ENCODE data around the gene COL27A1. TPM values are rescaled to one million over a fixed set of nuclear protein-coding genes. Genes with fewer than 3 reads are reported as not detected.
"Not testable (repeated sequence)": the region's sequence is repeated elsewhere in the genome, so short reads cannot be mapped to it uniquely, and the experiment has no call there.

Gene COL27A1
- total RNA-seq, 1 experiment from 2014 or later = not detected

GRCh38 chr9:114186605-114187289 is 31.4 kb downstream of the COL27A1 start:
- Histone ChIP-seq H3K27me3 (ENCODE audit: low read length) (no peaks in the 10 kb centered on the region), H3K4me2 (ENCODE audit: low read depth, low read length, poor library complexity, severe bottlenecking) (no peak overlapping the region), H3K9me3 (ENCODE audit: low read length) (no peaks in the 10 kb centered on the region), H3K9me2 (replicated peaks; ENCODE audit: insufficient read depth, low read length) (no peaks in the 10 kb centered on the region), H3K27ac (ENCODE audit: low read length) (no peak overlapping the region), H3K36me3 (ENCODE audit: insufficient read depth, low read length) (no peaks in the 10 kb centered on the region), H3K4me3 (ENCODE audit: low read length) (no peak overlapping the region), H3K4me1 (ENCODE audit: low read length) (no peaks in the 10 kb centered on the region), H2AFZ (ENCODE audit: low read length) (no peak overlapping the region), H3K79me2 (ENCODE audit: low read length) (no peaks in the 10 kb centered on the region), H4K20me1 (ENCODE audit: insufficient read depth, low read depth, low read length) (no peaks in the 10 kb centered on the region), H3K9ac (ENCODE audit: low read length) (no peak overlapping the region)
- no peak for DNase-seq

GRCh38 chr9:114187827-114188226 is 32.5 kb downstream of the COL27A1 start:
- H3K79me2 ChIP-seq (ENCODE audit: low read length) = no peaks in the 10 kb centered on the region
- H4K20me1 ChIP-seq (ENCODE audit: insufficient read depth, low read depth, low read length) = no peaks in the 10 kb centered on the region
- DNase-seq = no peak
- no peaks in the 10 kb centered on the region for H3K9me2 ChIP-seq (replicated peaks; ENCODE audit: insufficient read depth, low read length)
- no peaks in the 10 kb centered on the region for H3K27me3 ChIP-seq (ENCODE audit: low read length)
- H2AFZ ChIP-seq (ENCODE audit: low read length) = no peak overlapping the region
- H3K36me3 ChIP-seq (ENCODE audit: insufficient read depth, low read length) = no peaks in the 10 kb centered on the region
- H3K9me3 ChIP-seq (ENCODE audit: low read length) = no peaks in the 10 kb centered on the region
- no peak overlapping the region for H3K4me3 ChIP-seq (ENCODE audit: low read length)
- H3K4me2 ChIP-seq (ENCODE audit: low read depth, low read length, poor library complexity, severe bottlenecking) = no peak overlapping the region
- no peak overlapping the region for H3K9ac ChIP-seq (ENCODE audit: low read length)
- no peak overlapping the region for H3K27ac ChIP-seq (ENCODE audit: low read length)
- H3K4me1 ChIP-seq (ENCODE audit: low read length) = no peaks in the 10 kb centered on the region

GRCh38 chr9:114189823-114190562 is 34.7 kb downstream of the COL27A1 start:
- no peak for DNase-seq
- H3K4me3 ChIP-seq (ENCODE audit: low read length) = no peak overlapping the region
- no peak overlapping the region for H3K9ac ChIP-seq (ENCODE audit: low read length)
- H3K9me2 ChIP-seq (replicated peaks; ENCODE audit: insufficient read depth, low read length) = no peaks in the 10 kb centered on the region
- H3K79me2 ChIP-seq (ENCODE audit: low read length) = no peaks in the 10 kb centered on the region
- no peaks in the 10 kb centered on the region for H3K27me3 ChIP-seq (ENCODE audit: low read length)
- H3K4me2 ChIP-seq (ENCODE audit: low read depth, low read length, poor library complexity, severe bottlenecking) = no peak overlapping the region
- H2AFZ ChIP-seq (ENCODE audit: low read length) = no peak overlapping the region
- no peaks in the 10 kb centered on the region for H3K9me3 ChIP-seq (ENCODE audit: low read length)
- no peaks in the 10 kb centered on the region for H4K20me1 ChIP-seq (ENCODE audit: insufficient read depth, low read depth, low read length)
- no peak overlapping the region for H3K27ac ChIP-seq (ENCODE audit: low read length)
- H3K4me1 ChIP-seq (ENCODE audit: low read length) = no peaks in the 10 kb centered on the region
- H3K36me3 ChIP-seq (ENCODE audit: insufficient read depth, low read length) = no peaks in the 10 kb centered on the region

GRCh38 chr9:114190563-114190905 is 35.2 kb downstream of the COL27A1 start:
- no peak overlapping the region for H3K9ac ChIP-seq (ENCODE audit: low read length)
- no peaks in the 10 kb centered on the region for H3K4me1 ChIP-seq (ENCODE audit: low read length)
- no peaks in the 10 kb centered on the region for H3K9me2 ChIP-seq (replicated peaks; ENCODE audit: insufficient read depth, low read length)
- no peak overlapping the region for H3K4me3 ChIP-seq (ENCODE audit: low read length)
- no peak for DNase-seq
- H3K36me3 ChIP-seq (ENCODE audit: insufficient read depth, low read length) = no peaks in the 10 kb centered on the region
- H3K27ac ChIP-seq (ENCODE audit: low read length) = no peak overlapping the region
- no peak overlapping the region for H3K4me2 ChIP-seq (ENCODE audit: low read depth, low read length, poor library complexity, severe bottlenecking)
- H3K9me3 ChIP-seq (ENCODE audit: low read length) = no peaks in the 10 kb centered on the region
- no peaks in the 10 kb centered on the region for H3K27me3 ChIP-seq (ENCODE audit: low read length)
- H4K20me1 ChIP-seq (ENCODE audit: insufficient read depth, low read depth, low read length) = no peaks in the 10 kb centered on the region
- no peaks in the 10 kb centered on the region for H3K79me2 ChIP-seq (ENCODE audit: low read length)
- no peak overlapping the region for H2AFZ ChIP-seq (ENCODE audit: low read length)

- H3K79me2 ChIP-seq (ENCODE audit: low read length); H3K9ac ChIP-seq (ENCODE audit: low read length); H4K20me1 ChIP-seq (ENCODE audit: insufficient read depth, low read depth, low read length); DNase-seq; H3K9me2 ChIP-seq (replicated peaks; ENCODE audit: insufficient read depth, low read length); H3K4me1 ChIP-seq (ENCODE audit: low read length); H3K27me3 ChIP-seq (ENCODE audit: low read length); H3K27ac ChIP-seq (ENCODE audit: low read length); H3K9me3 ChIP-seq (ENCODE audit: low read length); H3K4me2 ChIP-seq (ENCODE audit: low read depth, low read length, poor library complexity, severe bottlenecking); H3K4me3 ChIP-seq (ENCODE audit: low read length); H2AFZ ChIP-seq (ENCODE audit: low read length); H3K36me3 ChIP-seq (ENCODE audit: insufficient read depth, low read length): not testable (repeated sequence)
Measured at GRCh38 chr9:114191402-114191801, 36.1 kb downstream of the COL27A1 start.

- Histone ChIP-seq H3K27ac (ENCODE audit: low read length) (no peak overlapping the region), H2AFZ (ENCODE audit: low read length) (no peak overlapping the region), H3K36me3 (ENCODE audit: insufficient read depth, low read length) (no peaks in the 10 kb centered on the region), H4K20me1 (ENCODE audit: insufficient read depth, low read depth, low read length) (no peaks in the 10 kb centered on the region), H3K9ac (ENCODE audit: low read length) (no peak overlapping the region), H3K9me2 (replicated peaks; ENCODE audit: insufficient read depth, low read length) (no peaks in the 10 kb centered on the region), H3K4me1 (ENCODE audit: low read length) (no peaks in the 10 kb centered on the region), H3K27me3 (ENCODE audit: low read length) (no peaks in the 10 kb centered on the region), H3K4me2 (ENCODE audit: low read depth, low read length, poor library complexity, severe bottlenecking) (no peak overlapping the region), H3K4me3 (ENCODE audit: low read length) (no peak overlapping the region), H3K79me2 (ENCODE audit: low read length) (no peaks in the 10 kb centered on the region), H3K9me3 (ENCODE audit: low read length) (no peaks in the 10 kb centered on the region)
- DNase-seq = no peak
Measured at GRCh38 chr9:114192539-114192938, 37.2 kb downstream of the COL27A1 start.

- Histone ChIP-seq H3K36me3 (ENCODE audit: insufficient read depth, low read length) (no peaks in the 10 kb centered on the region), H3K4me1 (ENCODE audit: low read length) (no peaks in the 10 kb centered on the region), H3K9me2 (replicated peaks; ENCODE audit: insufficient read depth, low read length) (no peaks in the 10 kb centered on the region), H3K4me2 (ENCODE audit: low read depth, low read length, poor library complexity, severe bottlenecking) (no peak overlapping the region), H4K20me1 (ENCODE audit: insufficient read depth, low read depth, low read length) (no peaks in the 10 kb centered on the region), H3K27me3 (ENCODE audit: low read length) (no peaks in the 10 kb centered on the region), H3K27ac (ENCODE audit: low read length) (no peak overlapping the region), H3K9me3 (ENCODE audit: low read length) (no peaks in the 10 kb centered on the region), H2AFZ (ENCODE audit: low read length) (no peak overlapping the region), H3K4me3 (ENCODE audit: low read length) (no peak overlapping the region), H3K79me2 (ENCODE audit: low read length) (no peaks in the 10 kb centered on the region), H3K9ac (ENCODE audit: low read length) (no peak overlapping the region)
- DNase-seq = no peak
Measured at GRCh38 chr9:114193090-114193489, 37.8 kb downstream of the COL27A1 start.

- Histone ChIP-seq H3K9ac (ENCODE audit: low read length) (no peak overlapping the region), H2AFZ (ENCODE audit: low read length) (no peak overlapping the region), H3K4me2 (ENCODE audit: low read depth, low read length, poor library complexity, severe bottlenecking) (no peak overlapping the region), H3K9me2 (replicated peaks; ENCODE audit: insufficient read depth, low read length) (no peaks in the 10 kb centered on the region), H3K27me3 (ENCODE audit: low read length) (no peaks in the 10 kb centered on the region), H3K36me3 (ENCODE audit: insufficient read depth, low read length) (no peaks in the 10 kb centered on the region), H3K79me2 (ENCODE audit: low read length) (no peaks in the 10 kb centered on the region), H4K20me1 (ENCODE audit: insufficient read depth, low read depth, low read length) (no peaks in the 10 kb centered on the region), H3K27ac (ENCODE audit: low read length) (no peak overlapping the region), H3K9me3 (ENCODE audit: low read length) (no peaks in the 10 kb centered on the region), H3K4me1 (ENCODE audit: low read length) (no peaks in the 10 kb centered on the region), H3K4me3 (ENCODE audit: low read length) (no peak overlapping the region)
- no peak for DNase-seq
Measured at GRCh38 chr9:114196117-114196516, 40.8 kb downstream of the COL27A1 start.

Measured in Karpas-422 (cell line).